Midbrain (tissue), 1 donor: ENCODE results near the gene TSPO.

ENCODE experiments used
- DNase-seq: peaks from one replicate; lab custom pipeline; 2025; lab: John Stamatoyannopoulos, UW

TSPO gene

DNA sequence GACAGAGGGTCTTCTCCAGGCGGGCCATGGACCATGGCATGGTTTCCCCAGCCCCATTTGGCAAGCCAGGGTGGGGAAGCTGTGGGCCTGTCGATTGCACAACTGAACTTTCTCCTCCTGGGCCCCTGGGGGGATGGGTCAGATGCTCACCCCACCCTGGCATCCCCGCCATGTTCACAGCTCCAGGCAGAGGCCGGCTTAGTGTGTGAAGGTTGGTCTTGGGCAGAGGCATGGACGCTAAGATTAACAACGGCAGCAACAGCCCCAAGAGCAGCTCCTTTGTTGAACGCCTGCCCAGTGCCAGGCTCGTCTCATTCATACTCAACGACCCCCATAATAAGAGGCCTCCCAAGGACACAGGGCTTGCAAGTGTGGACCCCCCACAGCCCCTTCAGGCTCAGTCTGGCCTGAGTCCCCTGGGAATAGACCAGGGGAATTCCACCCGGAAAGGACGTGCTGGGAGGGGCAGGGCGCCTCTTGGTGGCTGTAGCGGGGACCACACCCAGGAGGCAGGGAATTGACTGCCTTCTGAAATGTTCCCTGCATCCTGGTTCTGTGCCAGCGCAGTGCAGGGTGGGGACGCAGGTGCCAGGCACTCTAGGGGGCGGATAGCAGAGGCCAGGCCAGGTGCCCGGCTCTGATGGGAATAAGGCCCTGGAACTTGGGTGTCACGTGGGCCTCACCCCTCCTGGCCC lies 8.3 kb downstream of the TSPO start:
- no peak for DNase-seq

GRCh38 chr22:43160497-43161126 lies 9.3 kb downstream of the TSPO start:
- DNase-seq = no peak

DNA sequence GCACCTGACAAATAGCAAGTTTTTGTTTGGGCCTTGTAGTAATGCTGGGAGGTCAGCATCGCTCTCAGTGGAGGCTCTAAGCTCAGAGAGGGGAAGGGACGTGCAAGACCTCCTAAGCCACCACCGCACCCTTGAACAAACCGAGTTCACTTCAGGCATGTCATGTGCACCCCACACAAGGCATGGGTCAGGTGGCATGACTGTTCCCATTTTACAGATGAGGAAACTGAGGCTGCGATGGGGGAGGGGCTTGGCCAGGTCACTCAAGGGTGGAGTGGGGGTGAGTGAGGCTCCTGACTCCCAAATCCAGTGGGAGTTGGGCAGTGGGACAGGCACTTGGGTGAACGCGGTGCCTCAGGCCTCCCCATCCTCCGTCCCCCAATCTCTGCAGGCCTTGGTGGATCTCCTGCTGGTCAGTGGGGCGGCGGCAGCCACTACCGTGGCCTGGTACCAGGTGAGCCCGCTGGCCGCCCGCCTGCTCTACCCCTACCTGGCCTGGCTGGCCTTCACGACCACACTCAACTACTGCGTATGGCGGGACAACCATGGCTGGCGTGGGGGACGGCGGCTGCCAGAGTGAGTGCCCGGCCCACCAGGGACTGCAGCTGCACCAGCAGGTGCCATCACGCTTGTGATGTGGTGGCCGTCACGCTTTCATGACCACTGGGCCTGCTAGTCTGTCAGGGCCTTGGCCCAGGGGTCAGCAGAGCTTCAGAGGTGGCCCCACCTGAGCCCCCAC lies 11.2 kb downstream of the TSPO start:
- DNase-seq = no peak

- no peak for DNase-seq
Observed at GRCh38 chr22:43163241-43163795, 12.0 kb downstream of the TSPO start.

- no peak for DNase-seq
Observed at GRCh38 chr22:43164636-43165035, 13.3 kb downstream of the TSPO start.

GRCh38 chr22:43166132-43166930 lies 15.0 kb downstream of the TSPO start:
- DNase-seq = no peak

DNA sequence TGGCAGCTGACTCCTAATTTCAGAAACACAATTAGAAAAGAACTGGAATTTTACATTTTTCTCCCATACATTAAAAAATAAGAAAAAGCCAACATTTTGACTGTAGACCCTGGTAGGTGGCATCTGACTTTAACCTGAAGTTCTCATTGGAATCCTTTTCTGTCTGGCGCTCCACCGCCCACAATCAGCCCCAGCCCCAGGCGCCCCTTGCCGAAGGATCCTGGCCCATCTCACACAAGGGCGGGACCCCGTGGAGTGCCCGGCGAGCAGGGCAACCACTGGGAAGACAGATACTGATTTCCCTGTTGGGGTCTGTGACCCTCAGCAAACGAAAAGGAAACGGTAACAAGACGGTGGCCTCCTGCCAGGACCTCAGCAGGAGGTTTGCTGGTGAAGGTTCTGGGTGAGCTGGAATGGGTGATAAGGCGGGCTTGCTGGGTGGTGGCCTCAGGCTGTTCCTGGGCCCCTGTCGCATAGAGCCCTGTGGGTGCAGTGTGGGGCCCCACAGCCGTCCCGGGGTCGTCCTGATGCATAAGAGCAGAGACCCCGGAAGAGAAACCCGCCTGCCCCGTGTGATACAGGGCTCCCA lies 15.7 kb downstream of the TSPO start:
- no peak for DNase-seq

- no peak for DNase-seq
Observed at GRCh38 chr22:43168471-43169309, 17.3 kb downstream of the TSPO start.

DNA sequence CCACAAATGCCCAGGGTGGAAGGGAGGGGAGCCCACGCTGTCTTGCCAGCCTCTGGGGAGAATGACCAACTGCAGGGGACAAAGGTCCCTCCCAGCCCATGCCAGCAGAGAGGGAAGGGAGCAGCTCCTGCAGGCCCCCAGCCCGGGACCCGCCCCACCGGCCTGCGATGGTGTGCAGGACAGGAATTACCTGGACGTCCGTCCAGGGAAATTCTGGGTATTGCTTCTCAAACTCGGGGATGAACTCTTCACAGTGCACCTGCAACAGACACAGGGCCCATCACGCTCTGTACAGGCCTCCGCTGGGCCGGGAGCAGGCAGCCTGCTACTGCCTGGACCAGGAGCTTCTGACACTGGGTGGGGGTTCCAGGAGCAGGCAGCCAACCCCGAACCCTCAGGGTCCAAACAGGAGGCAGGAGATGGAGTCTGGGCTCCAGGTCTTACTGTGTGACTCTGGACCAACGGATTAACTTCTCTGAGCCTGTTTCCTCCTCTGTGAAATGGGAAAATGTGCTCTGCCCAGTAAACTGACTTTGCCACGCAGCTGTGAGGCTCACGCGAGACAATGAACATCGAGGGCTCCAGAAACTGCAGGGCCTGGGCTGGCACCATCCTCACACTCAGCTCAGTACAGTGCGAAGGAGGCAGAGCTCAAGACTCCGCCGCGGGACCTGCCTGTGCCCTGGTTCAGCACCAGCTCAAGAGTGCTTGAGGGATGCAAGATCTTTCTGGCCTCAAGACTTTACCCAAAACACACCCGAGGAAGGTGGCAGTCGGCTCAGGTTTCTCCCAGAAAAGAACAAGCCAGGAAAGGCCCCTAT lies 18.2 kb downstream of the TSPO start:
- DNase-seq = no peak

- DNase-seq = no peak
Observed at GRCh38 chr22:43170131-43170480, 18.7 kb downstream of the TSPO start.

DNA sequence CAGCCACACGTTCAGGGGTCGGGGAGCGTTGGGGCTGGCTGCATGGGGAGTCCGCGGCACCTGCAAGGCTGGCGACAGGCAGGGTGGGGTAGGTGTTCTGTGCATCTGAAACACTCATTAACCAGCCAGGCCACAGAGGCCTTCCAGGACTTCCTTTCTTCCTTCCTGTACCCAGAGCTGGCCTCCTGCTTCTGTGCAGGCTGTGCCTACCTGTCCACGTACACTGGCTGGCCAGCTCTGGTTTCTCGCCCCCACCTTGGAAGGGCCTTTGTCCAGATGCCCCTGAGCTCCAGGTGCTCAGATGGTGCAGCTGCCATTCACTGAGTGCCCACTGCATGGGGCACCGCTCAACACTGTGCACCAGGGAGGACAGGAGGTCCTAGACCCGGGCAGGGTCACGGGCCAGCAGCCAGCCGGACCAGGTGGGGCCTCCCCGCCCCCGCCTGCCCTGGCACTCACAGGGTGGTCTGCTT lies 19.7 kb downstream of the TSPO start:
- DNase-seq = no peak

- no peak for DNase-seq
Observed at GRCh38 chr22:43171607-43172006, 20.2 kb downstream of the TSPO start.

DNA sequence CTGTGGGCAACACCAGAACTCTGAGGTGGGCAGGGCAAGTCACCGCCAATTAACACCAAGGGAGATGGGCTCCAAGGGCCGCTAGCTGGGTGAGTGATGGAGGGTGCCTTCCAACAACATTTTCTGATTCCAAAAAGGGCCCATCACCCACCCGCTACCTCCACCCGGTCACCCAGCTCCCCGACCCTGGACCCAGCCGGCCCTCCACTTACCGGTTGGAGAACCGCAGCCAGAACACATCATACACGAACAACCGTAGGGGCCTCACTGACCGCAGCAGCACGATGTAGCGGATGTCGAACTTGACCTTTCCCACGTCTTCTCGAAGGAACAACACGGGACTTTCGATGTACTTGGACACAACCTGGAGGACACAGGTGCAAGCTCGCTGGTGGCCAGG lies 20.8 kb downstream of the TSPO start:
- DNase-seq = no peak

DNA sequence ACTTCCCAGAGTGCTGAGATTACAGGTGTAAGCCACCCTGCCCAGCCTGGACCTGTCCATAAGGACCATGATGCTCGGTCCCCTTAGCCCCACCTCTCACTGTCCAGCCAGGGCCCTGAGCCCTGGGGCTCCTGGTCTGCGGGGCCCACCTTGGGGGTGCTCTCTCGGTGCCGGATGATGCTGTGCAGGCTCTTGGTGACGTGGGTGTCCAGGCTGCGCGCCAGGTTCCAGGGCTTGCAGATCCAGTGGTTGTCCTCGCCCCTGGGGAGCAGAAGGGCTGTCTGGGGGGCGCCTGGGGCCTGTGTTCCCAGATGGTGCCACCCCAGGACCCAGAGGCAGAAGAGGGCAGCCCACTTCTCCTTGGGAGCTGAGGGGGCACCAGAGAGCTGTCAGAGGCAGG lies 22.2 kb downstream of the TSPO start:
- no peak for DNase-seq

DNA sequence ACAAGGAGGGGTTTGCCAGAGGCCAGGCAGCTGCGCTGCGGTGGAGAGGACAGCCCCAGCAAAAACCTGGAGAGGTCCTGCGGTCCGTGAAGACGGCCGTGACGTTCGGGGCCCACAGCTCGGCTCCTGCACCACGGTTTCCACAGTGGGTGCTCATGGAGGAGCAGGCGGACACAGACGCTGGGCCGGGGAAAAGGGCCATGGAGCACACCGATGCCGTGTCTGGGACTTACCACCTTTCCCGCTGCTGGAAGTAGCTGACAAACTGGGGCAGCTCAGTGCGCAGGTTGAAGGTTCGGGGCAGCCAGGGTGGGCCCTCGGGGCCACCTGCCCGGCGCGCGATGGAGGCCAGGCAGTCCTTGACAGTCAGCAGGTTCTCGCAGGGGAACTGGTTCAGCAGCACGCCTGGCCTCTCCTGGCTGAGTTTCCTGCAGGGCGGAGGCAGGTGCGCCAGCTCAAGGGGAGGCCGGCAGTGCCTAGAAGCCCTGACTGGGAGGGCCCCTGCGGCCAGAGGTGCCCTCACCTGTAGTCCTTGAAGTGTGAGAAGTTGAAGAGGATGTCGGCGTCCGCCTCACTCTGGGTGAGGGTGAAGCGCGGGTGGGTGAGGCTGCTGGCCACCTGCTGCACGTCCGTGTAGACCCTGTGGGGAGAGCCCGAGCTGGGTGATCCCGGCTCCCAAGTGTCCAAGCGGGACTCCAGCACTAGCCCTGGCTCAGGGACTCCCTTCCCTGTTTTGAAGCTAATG lies 22.8 kb downstream of the TSPO start:
- DNase-seq = no peak

GRCh38 chr22:43174941-43175531 lies 23.7 kb downstream of the TSPO start:
- DNase-seq = no peak

- DNase-seq = no peak
Observed at GRCh38 chr22:43176090-43176489, 24.7 kb downstream of the TSPO start.

GRCh38 chr22:43177479-43177878 lies 26.1 kb downstream of the TSPO start:
- DNase-seq = no peak
